Fibroblast of the conjunctiva (primary cell): ENCODE results near the gene IRAK4.

Experiments used
- DNase-seq: peaks from one replicate; pipeline ENCODE4 v3.0.0-alpha.2; 2010; ENCODE audit warnings: low read depth

IRAK4 gene

GRCh38 chr12:43766291-43766690, 7.5 kb downstream of the IRAK4 start:
- no peak for DNase-seq

DNA sequence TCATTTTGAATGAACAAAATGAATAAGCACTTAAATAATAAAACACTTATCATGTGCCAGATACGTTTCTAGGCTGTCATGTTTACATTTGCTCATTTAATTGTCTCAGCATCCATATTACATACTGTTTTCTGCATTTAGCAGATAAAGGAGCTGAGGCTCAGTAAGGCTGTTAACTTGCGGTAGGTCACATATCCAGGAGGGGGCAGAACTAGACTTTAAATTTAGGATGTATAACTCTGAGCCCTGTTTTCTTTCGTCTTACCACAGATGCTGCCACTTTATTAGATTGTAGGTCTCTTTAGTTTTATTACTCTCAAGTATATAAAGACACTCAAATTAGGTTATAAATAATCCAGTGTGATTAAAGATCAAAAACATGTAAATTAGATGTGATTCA, 17.7 kb downstream of the IRAK4 start:
- no peak for DNase-seq

GRCh38 chr12:43786899-43787693, 28.3 kb downstream of the IRAK4 start:
- no peak for DNase-seq

GRCh38 chr12:43789941-43790340, 31.2 kb downstream of the IRAK4 start:
- DNase-seq, result peak; percentile 67

- no peak for DNase-seq
These were observed 37.0 kb downstream of the IRAK4 start for GRCh38 chr12:43795716-43796280.

- no peak for DNase-seq
These were observed 38.9 kb downstream of the IRAK4 start for GRCh38 chr12:43797561-43798217.

- DNase-seq, result no peak
These were observed 46.6 kb downstream of the IRAK4 start for GRCh38 chr12:43805149-43805859.

DNA sequence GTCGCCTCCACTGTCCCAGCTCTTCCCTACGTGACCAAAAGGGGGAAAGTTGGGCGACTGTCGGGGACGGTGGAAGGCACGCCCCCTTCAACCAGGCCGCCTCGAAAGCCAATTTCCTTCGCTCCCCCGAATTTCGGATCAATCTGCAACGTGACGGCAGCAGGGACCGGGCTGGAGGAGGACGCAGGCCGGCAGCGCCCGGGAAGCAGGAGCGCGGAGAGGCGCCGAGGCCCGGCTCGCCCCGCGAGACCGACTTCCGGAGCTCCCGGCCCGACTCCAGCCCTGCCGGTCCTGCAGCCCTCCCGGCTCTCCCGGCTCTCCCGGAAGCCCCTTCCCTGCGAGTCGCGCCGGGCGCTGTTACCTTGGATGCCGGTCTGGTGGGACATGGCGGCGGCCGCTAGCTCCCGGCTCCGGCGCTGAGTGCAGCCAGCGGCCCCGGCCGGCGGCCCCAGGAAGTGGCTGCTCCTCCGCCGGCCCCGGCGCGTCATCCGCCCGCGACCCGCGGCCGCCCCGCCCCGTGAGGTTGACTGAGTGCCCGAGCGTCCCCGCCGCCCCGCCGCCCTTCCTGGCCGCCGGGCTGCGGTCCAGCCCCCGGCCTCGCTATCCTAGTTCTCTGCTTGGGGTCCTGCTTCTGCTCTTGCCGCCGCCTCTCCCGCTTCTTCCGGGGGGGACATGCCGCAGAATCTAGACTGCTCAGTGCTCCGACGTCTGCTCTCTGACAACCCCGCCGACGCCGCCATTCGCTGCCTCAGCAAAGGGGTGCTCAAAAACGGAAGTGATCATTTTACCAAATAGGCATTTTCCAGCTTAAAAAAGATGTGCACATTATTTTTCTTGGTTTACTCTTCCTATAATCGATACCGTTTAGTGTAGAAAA, 47.3 kb downstream of the IRAK4 start, which contains the start of gene TWF1:
TWF1 (minus strand) TSS at position 458 of the 877 bp plus-strand sequence; CDS start at position 386, 72 bp downstream.
- DNase-seq, result peak; percentile 29

DNA sequence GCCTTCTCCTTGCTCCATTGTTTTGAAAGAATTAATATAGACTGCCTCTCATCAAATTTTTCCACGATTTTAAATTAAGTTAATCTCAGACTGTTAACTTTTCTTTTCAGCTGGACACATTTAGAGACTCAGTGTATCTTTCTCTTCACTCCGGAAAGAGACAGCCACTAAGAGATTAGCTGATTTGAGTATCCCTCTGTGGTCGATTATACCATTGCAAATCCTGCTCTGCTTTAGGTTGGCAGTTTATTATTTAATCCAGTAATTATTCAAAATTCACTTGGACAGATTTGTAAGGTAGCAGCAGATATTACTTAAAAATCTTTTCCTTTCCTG, 48.0 kb downstream of the IRAK4 start:
- DNase-seq, result no peak

- no peak for DNase-seq
These were observed 48.6 kb downstream of the IRAK4 start for GRCh38 chr12:43807386-43807785.

- no peak for DNase-seq
These were observed 53.3 kb downstream of the IRAK4 start for GRCh38 chr12:43812057-43812456.

DNA sequence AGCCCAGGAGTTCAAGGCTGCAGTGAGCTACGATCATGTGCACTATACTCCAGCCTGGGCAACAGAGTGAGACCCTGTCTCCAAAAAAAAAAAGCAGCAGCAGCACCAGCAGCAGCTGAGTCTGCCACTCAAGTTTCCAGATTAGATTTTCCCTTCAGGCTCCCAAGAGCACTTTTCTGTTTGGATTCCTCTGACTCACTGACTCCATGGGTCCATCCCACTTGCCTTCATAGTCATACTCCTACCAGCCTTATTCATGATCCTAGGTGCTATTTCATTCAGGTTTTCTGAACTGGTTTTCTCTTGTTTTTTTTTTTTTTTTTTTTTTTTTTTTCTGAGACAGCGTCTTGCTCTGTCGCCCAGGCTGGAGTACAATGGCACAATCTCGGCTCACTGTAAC, 54.2 kb downstream of the IRAK4 start:
- no peak for DNase-seq

- no peak for DNase-seq
These were observed 56.7 kb downstream of the IRAK4 start for GRCh38 chr12:43815416-43815815.

DNA sequence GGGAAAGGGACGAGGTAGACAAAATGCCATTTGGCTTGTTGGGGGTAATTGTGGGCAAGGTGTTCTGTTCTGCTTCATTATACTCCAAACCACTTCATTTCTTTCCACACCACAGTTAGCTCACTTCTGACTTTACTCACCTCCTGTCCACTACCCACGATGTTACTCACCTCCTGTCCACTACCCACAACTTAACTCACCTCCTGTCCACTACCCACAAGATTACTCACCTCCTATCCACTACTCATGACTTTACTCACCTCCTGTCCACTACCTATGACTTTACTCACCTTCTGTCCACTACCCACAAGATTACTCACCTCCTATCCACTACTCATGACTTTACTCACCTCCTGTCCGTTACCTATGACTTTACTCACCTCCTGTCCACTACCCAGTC, 57.4 kb downstream of the IRAK4 start:
- DNase-seq, result no peak

- DNase-seq, result no peak
These were observed 65.5 kb downstream of the IRAK4 start for GRCh38 chr12:43824207-43824775.

DNA sequence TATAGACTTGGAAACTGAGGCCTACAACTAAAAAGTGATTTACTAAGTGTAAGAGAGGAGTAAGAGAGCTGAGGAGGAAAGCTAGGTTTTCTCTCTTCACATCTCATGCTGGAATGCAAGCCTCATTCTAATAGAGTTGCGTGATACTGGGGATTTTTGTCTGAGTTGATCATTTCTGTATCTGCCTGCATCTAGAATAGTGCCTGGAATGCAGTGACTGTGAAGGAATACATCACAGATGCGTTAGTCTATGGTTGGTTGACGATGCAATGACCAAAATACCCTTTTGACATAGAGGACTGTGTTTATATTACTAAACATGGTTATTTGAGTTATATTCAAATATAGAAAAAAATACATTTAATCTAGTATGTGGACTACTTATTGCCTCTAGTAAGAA, 67.9 kb downstream of the IRAK4 start:
- no peak for DNase-seq

DNA sequence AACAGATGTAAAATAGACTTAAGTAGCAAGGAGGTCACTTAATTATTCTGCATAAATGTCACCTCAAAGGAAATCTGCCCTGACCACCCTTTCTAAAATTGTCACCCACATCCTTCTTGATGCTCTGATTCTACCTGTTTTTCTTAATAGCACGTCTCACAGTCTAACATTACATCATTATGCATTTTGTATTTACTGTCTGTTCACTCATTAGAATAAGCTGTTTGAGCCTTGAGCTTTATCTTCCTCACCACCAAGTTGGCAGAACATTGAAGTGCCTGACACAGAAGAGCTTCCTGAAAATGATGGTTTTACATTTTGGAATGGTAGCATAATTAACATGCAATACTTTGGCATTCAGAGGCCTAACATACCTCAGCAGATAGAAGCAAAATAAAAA, 68.3 kb downstream of the IRAK4 start:
- DNase-seq, result no peak

GRCh38 chr12:43832463-43833168, 73.9 kb downstream of the IRAK4 start:
- no peak for DNase-seq

GRCh38 chr12:43835264-43835655, 76.5 kb downstream of the IRAK4 start:
- DNase-seq, result no peak

DNA sequence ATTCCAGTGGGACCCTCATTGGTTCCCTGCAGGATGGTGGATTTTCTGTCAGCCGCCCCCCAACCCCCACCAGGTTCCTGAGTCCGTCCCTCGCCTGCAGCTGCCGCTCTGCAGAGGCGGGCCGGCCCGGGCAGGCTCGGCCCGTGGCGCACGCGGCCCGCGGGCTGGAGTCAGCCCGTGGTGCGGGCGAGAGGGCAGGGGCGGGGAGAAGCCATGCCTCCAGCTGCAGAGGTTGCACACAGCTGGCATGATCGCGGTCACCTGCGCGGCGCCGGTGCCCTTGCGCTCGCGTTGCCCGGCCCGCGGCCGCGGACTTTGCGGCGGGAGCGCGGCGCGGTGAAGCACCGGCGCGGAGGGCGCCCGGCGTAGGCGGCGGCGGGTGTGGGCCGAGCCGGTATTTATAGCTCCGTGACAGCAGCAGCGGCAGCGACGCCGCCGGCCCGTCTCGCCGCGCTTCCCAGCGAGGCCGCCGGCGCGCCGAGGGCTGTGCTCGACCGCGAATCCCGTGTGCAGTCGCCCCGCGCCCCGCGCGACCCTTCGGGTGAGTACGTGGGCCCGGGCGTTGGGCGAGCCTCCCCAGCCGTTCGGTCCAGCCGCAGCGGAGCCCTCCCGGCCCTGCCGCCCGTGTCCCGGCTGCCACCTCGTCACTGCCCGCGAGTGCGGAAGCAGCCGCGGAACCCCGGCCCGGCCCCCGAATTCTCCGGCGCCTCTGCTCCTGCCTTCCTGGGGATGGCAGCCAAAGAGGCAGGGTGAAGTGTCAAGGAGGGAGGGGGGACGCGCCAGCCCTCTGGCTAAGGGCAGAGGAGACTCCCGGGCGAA, 77.1 kb downstream of the IRAK4 start, which contains the start of gene TMEM117:
TMEM117 (plus strand) TSS at position 426 of the 819 bp plus-strand sequence.
- peak; percentile 20 for DNase-seq
